HEK293 (cell line): ENCODE results near the gene TKT.

ENCODE experiments used
- CTCF ChIA-PET: fragments of 350-600 bp; formaldehyde crosslinking; extraction: SDS; loops from one replicate; lab custom pipeline; 2021; ENCODE audit warnings: antibody characterized with exemption; lab: Yijun Ruan, JAX
- POLR2A ChIA-PET: fragments of 300-600 bp; formaldehyde crosslinking; extraction: SDS; loops from one replicate; lab custom pipeline; 2020; ENCODE audit warnings: antibody characterized with exemption, inconsistent platforms; lab: Yijun Ruan, JAX
- H3K27ac ChIP-seq: fragments of 200-500 bp; sonication (Bioruptor generic); 2 replicates; pipeline ENCODE4 v1.5.1; 2014; ENCODE audit warnings: low read depth, low read length, control low read depth, inconsistent platforms; ENCODE audit errors: extremely low read depth
- H3K36me3 ChIP-seq, 2 experiments: fragments of 200-500 bp in 1 of 2; sonication (Bioruptor generic) in 1 of 2; 1 replicate in 1 of 2; 2 replicates in 1 of 2; pipeline ENCODE4 v1.5.1; 2014 to 2017; ENCODE audit warnings: inconsistent platforms in 2 of 2, low read length in 2 of 2; ENCODE audit not compliant: control insufficient read depth in 2 of 2, insufficient read depth in 1 of 2
- H3K4me1 ChIP-seq: fragments of 200-500 bp; sonication (Bioruptor generic); 2 replicates; pipeline ENCODE4 v1.5.1; 2014; ENCODE audit warnings: mild to moderate bottlenecking, low read length, inconsistent platforms; ENCODE audit not compliant: control insufficient read depth, insufficient read depth
- H3K4me3 ChIP-seq: 2 replicates; pipeline ENCODE4 v1.5.1; 2011; ENCODE audit warnings: low read depth, mild to moderate bottlenecking, control low read depth, low read length, moderate library complexity
- H3K9me3 ChIP-seq: fragments of 200-500 bp; sonication (Bioruptor generic); 2 replicates; pipeline ENCODE4 v1.5.1; 2014; ENCODE audit warnings: low read depth, low read length, inconsistent platforms; ENCODE audit not compliant: control insufficient read depth, insufficient read depth
- KLF8 ChIP-seq: fragments of 450-650 bp; formaldehyde crosslinking; IDR thresholded peaks from 2 replicates; pipeline ENCODE4 v1.5.1; 2016; ENCODE audit warnings: missing biosample characterization, missing genetic modification characterization
- MYNN ChIP-seq: fragments of 450-650 bp; formaldehyde crosslinking; IDR thresholded peaks from 2 replicates; pipeline ENCODE4 v1.5.1; 2016; ENCODE audit warnings: missing biosample characterization, missing genetic modification characterization, borderline replicate concordance
- OVOL3 ChIP-seq: fragments of 450-650 bp; formaldehyde crosslinking; IDR thresholded peaks from 2 replicates; pipeline ENCODE4 v1.5.1; 2016; ENCODE audit warnings: missing biosample characterization, missing genetic modification characterization
- TSHZ1 ChIP-seq: fragments of 450-650 bp; formaldehyde crosslinking; IDR thresholded peaks from 2 replicates; pipeline ENCODE4 v1.5.1; 2016; ENCODE audit warnings: missing biosample characterization, missing genetic modification characterization, borderline replicate concordance
- YY2 ChIP-seq: fragments of 450-650 bp; formaldehyde crosslinking; IDR thresholded peaks from 2 replicates; pipeline ENCODE4 v1.5.1; 2016; ENCODE audit warnings: missing biosample characterization, missing genetic modification characterization
- ZBTB17 ChIP-seq: fragments of 450-650 bp; formaldehyde crosslinking; IDR thresholded peaks from 2 replicates; pipeline ENCODE4 v1.5.1; 2016; ENCODE audit warnings: missing biosample characterization, missing genetic modification characterization
- ZBTB26 ChIP-seq: fragments of 450-650 bp; formaldehyde crosslinking; optimal IDR thresholded peaks from 2 replicates; pipeline ENCODE3; 2016; ENCODE audit warnings: missing biosample characterization, mild to moderate bottlenecking, missing genetic modification characterization
- ZBTB7A ChIP-seq: fragments of 450-650 bp; formaldehyde crosslinking; IDR thresholded peaks from 2 replicates; pipeline ENCODE4 v1.5.1; 2016; ENCODE audit warnings: low read depth, missing biosample characterization, missing genetic modification characterization
- ZFP37 ChIP-seq: fragments of 450-650 bp; formaldehyde crosslinking; IDR thresholded peaks from 2 replicates; pipeline ENCODE4 v1.5.1; 2016; ENCODE audit warnings: missing biosample characterization, missing genetic modification characterization
- ZNF146 ChIP-seq: fragments of 450-650 bp; formaldehyde crosslinking; IDR thresholded peaks from 2 replicates; pipeline ENCODE4 v1.5.1; 2016; ENCODE audit warnings: missing biosample characterization, missing genetic modification characterization
- ZNF202 ChIP-seq: fragments of 450-650 bp; formaldehyde crosslinking; IDR thresholded peaks from 2 replicates; pipeline ENCODE4 v1.5.1; 2016; ENCODE audit warnings: missing biosample characterization, missing genetic modification characterization, borderline replicate concordance
- ZNF239 ChIP-seq: fragments of 450-650 bp; formaldehyde crosslinking; IDR thresholded peaks from 2 replicates; pipeline ENCODE4 v1.5.1; 2016; ENCODE audit warnings: missing biosample characterization, missing genetic modification characterization
- ZNF248 ChIP-seq: fragments of 450-650 bp; formaldehyde crosslinking; IDR thresholded peaks from 2 replicates; pipeline ENCODE4 v1.5.1; 2017; ENCODE audit warnings: missing biosample characterization, missing genetic modification characterization
- ZNF391 ChIP-seq: fragments of 450-650 bp; formaldehyde crosslinking; IDR thresholded peaks from 2 replicates; pipeline ENCODE4 v1.5.1; 2016; ENCODE audit warnings: low read depth, missing biosample characterization, missing genetic modification characterization, borderline replicate concordance
- ZNF692 ChIP-seq: fragments of 450-650 bp; formaldehyde crosslinking; IDR thresholded peaks from 2 replicates; pipeline ENCODE4 v1.5.1; 2016; ENCODE audit warnings: missing biosample characterization, missing genetic modification characterization
- TF ChIP-seq, protein P1 (sequence below): fragments of 450-650 bp; formaldehyde crosslinking; IDR thresholded peaks from 2 replicates; pipeline ENCODE4 v1.5.0; 2017; ENCODE audit warnings: missing biosample characterization, missing genetic modification characterization, borderline replicate concordance

The TKT gene

DNA sequence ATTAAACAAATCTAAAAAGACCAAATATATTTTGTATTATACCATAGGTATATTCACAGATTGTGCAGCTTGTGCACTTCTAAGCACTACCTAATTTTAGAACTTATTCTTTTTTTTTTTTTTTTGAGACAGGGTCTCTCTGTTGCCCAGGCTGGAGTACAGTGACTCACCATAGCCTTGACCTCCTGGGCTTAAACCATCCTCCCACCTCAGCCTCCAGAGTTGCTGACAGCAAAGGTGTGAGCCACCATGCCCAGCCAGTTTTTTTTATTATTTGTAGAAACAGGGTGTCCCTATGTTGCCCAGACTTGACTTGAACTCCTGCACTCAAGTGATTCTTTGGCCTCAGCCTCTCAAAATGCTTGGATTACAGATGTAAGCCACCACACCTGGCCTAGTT, 11.9 kb upstream of the TKT start:
- TF ChIP-seq ZNF391 (tag by site-specific recombination): no peak
- no peak for TF ChIP-seq KLF8 (tag by site-specific recombination)
- no peak for TF ChIP-seq ZNF239 (tag by site-specific recombination)
- no peak for TF ChIP-seq ZFP37
- TF ChIP-seq MYNN: no peak
- TF ChIP-seq, protein P1, sequence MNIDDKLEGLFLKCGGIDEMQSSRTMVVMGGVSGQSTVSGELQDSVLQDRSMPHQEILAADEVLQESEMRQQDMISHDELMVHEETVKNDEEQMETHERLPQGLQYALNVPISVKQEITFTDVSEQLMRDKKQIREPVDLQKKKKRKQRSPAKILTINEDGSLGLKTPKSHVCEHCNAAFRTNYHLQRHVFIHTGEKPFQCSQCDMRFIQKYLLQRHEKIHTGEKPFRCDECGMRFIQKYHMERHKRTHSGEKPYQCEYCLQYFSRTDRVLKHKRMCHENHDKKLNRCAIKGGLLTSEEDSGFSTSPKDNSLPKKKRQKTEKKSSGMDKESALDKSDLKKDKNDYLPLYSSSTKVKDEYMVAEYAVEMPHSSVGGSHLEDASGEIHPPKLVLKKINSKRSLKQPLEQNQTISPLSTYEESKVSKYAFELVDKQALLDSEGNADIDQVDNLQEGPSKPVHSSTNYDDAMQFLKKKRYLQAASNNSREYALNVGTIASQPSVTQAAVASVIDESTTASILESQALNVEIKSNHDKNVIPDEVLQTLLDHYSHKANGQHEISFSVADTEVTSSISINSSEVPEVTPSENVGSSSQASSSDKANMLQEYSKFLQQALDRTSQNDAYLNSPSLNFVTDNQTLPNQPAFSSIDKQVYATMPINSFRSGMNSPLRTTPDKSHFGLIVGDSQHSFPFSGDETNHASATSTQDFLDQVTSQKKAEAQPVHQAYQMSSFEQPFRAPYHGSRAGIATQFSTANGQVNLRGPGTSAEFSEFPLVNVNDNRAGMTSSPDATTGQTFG (tag by site-specific recombination): no peak
- TF ChIP-seq TSHZ1 (tag by site-specific recombination): no peak
- ChIA-PET CTCF (no interaction called here), POLR2A (no interaction called here)
- H3K9me3 ChIP-seq: no peaks in the 10 kb centered on the region
- H3K36me3 ChIP-seq: no peaks in the 10 kb centered on the region
- H3K4me1 ChIP-seq: no peaks in the 10 kb centered on the region
- H3K4me3 ChIP-seq: no peak overlapping the region
- no peak overlapping the region for H3K27ac ChIP-seq

GRCh38 chr3:53264718-53265117, 8.9 kb upstream of the TKT start:
- Histone ChIP-seq H3K4me1 (no peaks in the 10 kb centered on the region), H3K9me3 (no peaks in the 10 kb centered on the region), H3K36me3 (no peaks in the 10 kb centered on the region), H3K4me3 (no peak overlapping the region), H3K27ac (no peak overlapping the region)
- ChIA-PET POLR2A (no interaction called here), CTCF (interaction anchor here (0.6 kb wide), 1 partner anchor 48 kb away, joined by 3 read pairs; no protein-coding TSS in a partner anchor)
- TF ChIP-seq ZNF692 (tag by site-specific recombination) (no peak), ZNF202 (tag by site-specific recombination) (no peak), ZBTB7A (no peak), ZBTB17 (tag by site-specific recombination) (no peak), ZNF146 (tag by site-specific recombination) (no peak), YY2 (tag by site-specific recombination) (no peak), ZNF248 (tag by site-specific recombination) (no peak), ZBTB26 (tag by site-specific recombination) (no peak), OVOL3 (tag by site-specific recombination) (no peak)
